Left renal pelvis (tissue), 4 donors: ENCODE data around the gene EXOC6. TPM values are rescaled to one million over a fixed set of nuclear protein-coding genes. Genes with fewer than 3 reads are reported as not detected.

Experiments
- DNase-seq, 4 donors: peaks; one replicate each; pipeline ENCODE4 v3.0.0-alpha.2; 2013; ENCODE audit warnings: low read depth in 4 of 4, low spot score in 3 of 4
- polyA plus RNA-seq, 4 donors: library from polyadenylated mRNA; unstranded; fragments of 120-200 nt; gene quantifications; one replicate each; pipeline ENCODE4 v1.2.1, GENCODE V29; 2013; ENCODE audit not compliant: insufficient read length in 4 of 4

EXOC6 gene
- polyA plus RNA-seq, 4 donors: 10.9 to 21.9 (median 17.2) TPM

DNA sequence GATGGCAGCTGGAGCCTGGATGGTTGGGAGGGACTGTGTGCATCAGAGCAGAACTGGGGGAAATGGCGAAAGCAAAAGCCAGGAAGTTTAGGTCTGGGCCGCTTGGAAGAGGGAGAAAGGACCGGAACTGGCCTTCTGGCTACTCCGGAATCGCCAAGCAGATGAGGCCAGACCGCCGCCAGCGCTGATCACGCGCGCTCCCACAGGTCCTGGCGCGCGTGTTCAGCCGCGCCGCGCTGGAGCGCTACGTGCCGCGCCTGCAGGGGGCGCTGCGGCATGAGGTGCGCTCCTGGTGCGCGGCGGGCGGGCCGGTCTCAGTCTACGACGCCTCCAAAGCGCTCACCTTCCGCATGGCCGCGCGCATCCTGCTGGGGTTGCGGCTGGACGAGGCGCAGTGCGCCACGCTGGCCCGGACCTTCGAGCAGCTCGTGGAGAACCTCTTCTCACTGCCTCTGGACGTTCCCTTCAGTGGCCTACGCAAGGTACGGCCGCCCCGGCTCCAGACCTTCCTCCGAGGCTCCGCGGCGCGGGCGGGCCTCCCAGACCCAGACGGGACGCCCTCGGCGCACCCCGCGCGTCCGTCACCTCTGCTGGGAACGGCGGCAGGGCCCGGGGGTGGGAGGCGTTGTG is 214.3 kb downstream of the EXOC6 start:
- no peak for DNase-seq

GRCh38 chr10:93063144-93063976 is 215.0 kb downstream of the EXOC6 start:
- DNase-seq: no peak

- no peak for DNase-seq
Observed at GRCh38 chr10:93063977-93064660, 215.8 kb downstream of the EXOC6 start.

DNA sequence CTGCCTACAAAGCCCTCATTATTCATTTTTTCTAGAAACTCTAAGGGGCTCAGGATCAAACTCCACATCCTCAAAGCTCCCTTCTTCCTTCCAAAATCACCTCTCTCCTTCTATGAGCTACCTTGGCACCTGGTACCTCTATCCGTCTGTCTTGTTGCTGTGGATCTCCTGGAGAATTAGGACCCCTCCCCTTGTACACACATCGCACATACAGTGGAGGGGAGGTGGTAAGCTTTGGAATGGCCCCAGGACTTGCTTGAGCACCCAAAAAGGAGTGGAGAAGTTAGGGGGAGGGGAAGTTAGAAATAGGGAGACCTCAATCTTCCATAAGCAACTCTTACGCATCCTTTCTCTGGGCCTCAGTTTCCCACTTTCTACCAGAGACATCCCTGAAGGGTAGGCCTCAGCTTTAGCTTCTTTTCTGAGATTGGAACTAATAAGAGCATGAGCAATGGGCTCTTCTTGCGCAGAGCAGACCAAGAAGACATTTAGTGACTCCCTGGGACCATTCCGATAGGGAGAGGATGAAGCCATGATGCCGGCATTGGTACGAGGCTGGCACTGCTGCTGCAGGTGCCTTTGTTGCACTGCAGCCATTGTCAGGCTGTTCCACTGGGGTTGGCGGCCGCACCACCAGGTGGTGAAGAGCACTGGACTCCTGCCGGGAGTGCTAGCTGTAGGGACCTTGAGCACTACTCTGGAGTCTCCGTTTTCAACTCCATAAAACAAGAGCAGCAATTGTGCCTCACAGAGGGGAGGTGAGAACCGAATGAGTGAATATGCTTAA is 216.7 kb downstream of the EXOC6 start:
- no peak for DNase-seq

DNA sequence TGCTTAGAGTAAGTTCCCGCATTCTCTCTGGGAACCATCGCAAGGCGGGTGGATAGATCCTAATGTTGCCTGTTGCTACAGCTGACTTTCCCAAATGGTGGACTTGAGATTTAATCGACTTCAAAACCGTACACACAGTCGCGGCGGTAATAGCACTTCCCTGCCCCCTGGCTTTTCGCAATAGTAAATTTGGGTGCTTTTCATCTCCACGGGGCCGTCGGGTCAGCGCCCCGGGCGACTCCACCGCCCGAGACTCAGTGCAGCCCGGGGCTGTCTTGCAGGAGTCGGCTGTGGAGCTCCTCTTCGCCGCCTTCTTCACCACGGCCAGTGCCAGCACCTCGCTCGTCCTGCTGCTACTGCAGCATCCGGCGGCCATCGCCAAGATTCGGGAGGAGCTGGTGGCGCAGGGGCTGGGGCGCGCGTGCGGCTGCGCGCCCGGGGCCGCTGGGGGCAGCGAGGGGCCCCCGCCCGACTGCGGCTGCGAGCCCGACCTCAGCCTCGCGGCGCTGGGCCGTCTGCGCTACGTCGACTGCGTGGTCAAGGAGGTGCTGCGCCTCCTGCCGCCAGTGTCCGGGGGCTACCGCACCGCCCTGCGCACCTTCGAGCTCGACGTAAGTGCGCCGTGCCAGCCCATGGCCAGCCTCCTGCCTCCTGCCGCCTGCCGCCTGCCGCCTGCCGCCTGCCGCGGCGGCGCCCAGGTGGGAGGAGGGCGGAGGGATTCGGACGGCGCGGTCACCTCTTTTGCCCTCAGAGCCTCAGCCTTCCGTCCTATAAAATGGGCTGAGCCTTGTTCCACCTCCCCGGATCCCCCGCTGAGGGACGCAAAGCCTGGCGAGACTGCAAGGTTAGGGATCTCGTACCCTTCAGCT is 217.6 kb downstream of the EXOC6 start:
- DNase-seq: no peak

DNA sequence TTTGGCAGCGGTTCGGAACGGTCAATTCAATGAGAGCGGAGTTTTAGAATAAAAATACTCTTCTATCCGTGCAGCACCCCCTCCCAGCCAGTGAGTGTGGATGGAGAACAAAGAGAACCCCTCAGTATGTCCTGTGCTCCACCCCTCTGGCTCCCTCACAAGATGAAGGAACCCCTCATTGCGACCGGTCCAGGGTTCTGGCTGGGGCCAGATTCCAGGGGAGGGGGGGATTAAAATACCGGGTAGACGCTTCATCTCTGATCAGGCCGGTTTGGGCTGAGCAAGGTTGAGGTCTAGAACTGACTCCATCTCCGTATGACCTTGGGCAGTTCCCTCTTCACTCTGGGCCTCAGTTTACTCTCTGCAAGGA is 218.2 kb downstream of the EXOC6 start:
- no peak for DNase-seq

DNA sequence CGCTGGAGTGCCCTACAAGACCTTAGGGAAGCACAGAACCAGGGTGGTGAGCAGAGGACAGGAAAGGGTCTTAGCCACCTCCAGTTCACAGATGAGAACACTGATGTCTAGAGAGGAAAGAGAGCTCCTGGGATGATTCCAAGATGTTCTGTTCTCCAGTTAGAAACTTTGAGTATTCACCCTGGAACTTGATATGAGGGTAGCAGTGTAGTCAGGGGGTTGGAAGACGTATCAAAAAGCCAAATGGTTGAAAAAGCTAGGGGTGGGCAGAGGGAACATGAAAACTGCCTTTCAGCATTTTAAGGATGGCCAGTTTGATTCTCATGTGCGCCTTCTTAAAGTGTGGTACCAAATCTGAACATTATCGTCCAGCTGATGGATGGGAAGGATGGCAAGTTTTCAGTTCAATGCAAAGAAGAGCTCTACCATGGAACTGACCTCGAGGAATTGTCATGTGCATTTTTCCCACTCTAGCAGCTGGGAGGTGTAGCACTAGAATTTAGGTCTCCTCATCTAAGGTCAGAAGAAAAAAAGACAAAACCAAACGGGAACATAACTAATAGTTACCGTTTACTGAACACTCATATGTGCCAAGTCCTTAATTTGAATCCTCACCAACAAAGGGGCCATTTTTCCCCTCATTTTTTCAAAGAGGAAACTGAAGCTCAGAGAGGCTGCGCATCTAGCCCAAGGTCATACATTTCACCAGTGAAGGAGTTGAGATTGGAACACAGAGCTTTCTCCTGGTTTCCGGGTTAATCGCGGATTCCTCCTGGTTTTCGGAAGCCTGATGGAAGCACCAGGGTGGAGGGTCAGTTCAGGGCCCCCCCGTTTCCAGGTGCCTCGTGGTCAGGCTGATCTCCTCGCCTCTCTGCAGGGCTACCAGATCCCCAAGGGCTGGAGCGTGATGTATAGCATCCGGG is 219.4 kb downstream of the EXOC6 start:
- DNase-seq: no peak

DNA sequence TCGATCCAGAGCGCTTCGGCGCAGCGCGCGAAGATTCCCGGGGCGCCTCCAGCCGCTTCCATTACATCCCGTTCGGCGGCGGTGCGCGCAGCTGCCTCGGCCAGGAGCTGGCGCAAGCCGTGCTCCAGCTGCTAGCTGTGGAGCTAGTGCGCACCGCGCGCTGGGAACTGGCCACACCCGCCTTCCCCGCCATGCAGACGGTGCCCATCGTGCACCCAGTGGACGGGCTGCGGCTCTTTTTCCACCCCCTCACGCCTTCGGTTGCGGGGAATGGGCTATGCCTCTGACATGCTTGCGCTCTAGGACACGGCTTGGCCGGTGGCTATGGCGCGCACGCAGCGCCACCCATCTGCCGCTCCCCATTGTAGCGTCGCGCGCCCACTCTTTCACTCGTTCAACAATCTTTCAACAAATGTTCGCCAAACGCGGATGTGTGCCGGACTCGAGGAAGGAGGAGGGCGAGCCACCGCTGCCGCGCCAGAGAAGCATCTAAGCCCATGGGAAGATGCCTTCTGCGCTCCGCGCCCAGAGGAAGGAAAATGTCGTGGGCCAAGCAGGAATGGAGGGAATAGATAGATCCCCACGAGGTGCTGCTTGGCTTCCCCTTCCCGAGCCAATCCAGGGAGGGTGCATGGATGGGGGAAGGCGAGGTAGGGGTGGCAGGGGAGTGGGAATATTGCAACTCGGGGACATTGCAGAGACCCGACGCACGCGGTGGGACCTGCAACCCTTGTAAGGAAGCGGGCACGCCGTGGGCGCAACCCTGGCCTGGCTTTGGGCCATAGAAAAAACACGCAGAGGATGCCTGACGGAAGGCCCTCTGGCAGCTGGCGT is 220.3 kb downstream of the EXOC6 start:
- no peak for DNase-seq

GRCh38 chr10:93069245-93069561 is 220.9 kb downstream of the EXOC6 start:
- DNase-seq: no peak

DNA sequence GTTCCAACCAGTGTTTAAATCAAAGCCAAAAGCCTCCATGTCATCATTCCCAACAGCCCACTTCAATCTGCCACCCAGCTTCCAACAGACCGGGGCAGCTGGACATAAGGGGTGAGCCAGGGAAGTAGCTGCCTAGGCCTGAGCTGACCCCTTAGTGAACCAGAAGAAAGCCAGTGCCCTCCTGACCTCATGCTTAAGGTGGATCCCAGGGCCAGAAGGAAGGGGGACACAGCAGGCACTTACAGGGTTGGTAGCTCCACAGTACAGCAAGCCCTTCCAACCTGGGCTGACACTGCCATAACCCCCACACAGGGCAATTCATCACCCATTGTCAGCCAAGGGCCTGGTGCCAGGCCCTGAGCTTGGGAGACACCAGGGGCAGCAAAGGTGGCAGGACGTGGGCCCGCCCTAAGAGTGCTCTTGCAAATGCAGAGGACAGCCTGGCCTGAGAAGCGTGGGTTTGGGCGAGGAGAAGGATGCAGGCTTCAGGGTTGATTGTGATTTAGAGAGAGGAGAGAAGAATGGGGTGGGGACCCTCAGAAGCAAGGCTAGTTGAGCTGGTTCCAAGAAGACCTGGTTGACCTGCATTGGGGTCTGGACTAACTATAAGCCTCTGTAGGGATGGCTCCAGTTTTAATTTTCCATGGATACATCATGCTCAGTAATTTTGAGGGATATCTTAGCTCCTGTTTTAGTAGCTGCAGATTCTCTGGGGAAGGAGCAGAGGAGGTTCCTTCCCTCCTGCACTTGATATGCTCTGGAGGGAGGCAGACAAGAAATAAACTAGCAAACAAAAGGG is 222.3 kb downstream of the EXOC6 start:
- DNase-seq: no peak

- no peak for DNase-seq
Observed at GRCh38 chr10:93071177-93071472, 222.8 kb downstream of the EXOC6 start.

- no peak for DNase-seq
Observed at GRCh38 chr10:93071674-93072224, 223.4 kb downstream of the EXOC6 start.

DNA sequence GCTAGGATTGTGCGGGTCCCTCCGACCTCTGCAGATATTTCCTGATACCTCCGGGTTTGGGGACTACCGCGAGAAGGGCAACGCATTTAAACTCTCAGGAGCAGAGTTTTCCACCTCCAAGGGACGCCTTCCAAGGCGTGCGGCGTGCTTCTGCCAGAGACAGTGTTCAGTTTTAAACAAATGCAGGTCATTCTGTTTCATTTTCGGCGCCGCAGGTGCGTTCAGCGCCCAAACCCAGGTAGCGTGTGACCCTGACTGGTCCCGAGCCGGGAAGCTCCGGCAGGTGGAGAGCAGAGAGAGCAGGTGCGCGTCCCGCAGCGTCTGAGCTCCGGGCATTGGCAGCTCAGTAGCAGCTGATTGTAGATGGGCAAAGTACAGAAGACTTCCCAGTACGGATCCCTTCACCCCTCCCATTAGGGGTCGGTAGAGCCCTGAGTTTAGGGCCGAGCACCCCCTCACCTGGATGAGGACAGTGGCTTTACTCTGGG is 223.9 kb downstream of the EXOC6 start:
- no peak for DNase-seq

GRCh38 chr10:93072713-93073538 is 224.6 kb downstream of the EXOC6 start:
- DNase-seq: no peak

- DNase-seq: no peak
Observed at GRCh38 chr10:93073539-93074146, 225.3 kb downstream of the EXOC6 start, which contains the start of gene CYP26A1. Gene CYP26A1 (plus strand): TSS chr10:93073893. CDS start chr10:93073935, 42 bp downstream.

- DNase-seq: no peak
Observed at GRCh38 chr10:93074147-93074596, 225.9 kb downstream of the EXOC6 start.
